GM18519 (cell line): ENCODE results near the gene UNC5A.

Experiments
- ATAC-seq: cut with Tn5 transposase; IDR thresholded peaks from one replicate; pipeline ENCODE4 v1.9.1; 2021; ENCODE audit warnings: mild to moderate bottlenecking, moderate library complexity; ENCODE audit not compliant: unreplicated experiment, low FRiP score

The UNC5A gene

DNA sequence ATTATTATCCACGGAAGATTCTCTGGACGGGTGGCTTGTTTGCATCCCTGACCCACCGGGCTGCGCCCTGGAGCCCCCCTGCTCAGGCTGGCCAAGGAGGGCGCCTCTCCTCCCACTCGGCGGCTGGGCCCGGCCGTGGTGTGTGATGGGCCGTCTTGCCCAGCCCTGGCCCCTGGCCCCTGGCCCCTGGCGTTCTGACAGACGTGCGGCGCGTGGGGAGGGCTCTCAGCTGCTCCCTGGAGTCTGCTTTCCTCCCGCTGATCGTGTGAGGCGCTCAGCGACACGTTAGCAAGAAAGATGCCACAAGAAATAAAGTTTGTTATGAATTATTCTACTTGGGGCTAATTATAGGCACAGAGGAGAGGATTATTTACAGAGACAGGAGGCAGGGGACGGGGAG is 33.3 kb downstream of the UNC5A start:
- ATAC-seq: no peak

- ATAC-seq: no peak
These were observed 33.9 kb downstream of the UNC5A start for GRCh38 chr5:176844281-176844680.

DNA sequence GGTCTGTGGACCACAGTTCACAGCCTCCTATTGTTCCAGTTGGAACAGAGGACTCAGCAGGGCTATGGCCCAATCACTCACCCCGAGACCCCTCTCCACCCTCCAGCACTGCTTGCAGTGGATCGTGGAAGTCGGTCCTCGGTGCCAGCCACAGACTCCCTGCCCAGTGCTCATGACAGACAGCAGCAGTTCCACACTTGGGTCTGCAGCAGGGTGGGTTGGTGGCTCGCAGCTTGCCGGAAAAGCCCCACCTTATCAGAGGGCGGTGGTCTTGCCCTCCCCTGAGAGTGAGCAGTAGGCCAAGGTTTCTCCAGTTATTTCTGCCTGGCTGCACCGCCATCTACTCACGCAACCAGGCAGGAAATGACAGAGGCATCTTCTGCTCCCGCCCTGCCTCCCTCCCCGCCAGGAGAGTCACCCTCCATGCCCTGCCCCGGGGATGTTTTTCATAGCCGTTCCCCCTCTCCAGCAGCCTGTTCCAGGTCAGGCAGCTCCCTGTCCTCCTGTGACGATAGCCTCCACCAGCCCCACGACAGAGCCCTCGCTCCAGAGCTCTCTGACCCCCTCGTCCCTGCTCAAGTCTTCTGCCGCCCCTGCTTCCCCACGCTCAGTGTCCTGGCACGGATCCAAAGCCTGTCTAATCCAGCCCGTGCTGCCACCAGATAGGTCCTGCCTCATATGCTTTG is 34.5 kb downstream of the UNC5A start:
- ATAC-seq: no peak

- no peak for ATAC-seq
These were observed 35.0 kb downstream of the UNC5A start for GRCh38 chr5:176845392-176845713.

GRCh38 chr5:176846335-176847140 is 36.2 kb downstream of the UNC5A start:
- ATAC-seq: no peak

DNA sequence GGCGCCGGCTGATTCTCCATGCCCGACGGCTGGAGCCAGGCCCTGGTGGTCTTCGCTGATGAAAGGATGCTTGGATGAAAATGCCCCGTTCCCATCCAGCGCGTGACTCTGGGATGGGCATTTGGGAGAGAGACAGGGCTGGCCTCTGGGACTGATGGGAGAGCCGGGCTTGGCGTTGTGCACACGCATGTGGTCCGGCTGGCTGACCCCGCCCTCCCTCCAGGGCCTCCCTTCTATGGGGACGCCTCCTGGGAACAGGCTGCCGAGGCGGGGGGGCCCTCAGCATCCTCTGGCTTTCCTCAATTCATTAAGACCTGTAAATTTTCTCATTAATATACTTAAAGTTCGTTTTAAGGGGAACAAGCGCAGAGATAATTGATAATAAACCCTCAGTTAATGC is 36.8 kb downstream of the UNC5A start:
- no peak for ATAC-seq

GRCh38 chr5:176847726-176848290 is 37.4 kb downstream of the UNC5A start:
- ATAC-seq: no peak

GRCh38 chr5:176848651-176849050 is 38.3 kb downstream of the UNC5A start:
- ATAC-seq: no peak

DNA sequence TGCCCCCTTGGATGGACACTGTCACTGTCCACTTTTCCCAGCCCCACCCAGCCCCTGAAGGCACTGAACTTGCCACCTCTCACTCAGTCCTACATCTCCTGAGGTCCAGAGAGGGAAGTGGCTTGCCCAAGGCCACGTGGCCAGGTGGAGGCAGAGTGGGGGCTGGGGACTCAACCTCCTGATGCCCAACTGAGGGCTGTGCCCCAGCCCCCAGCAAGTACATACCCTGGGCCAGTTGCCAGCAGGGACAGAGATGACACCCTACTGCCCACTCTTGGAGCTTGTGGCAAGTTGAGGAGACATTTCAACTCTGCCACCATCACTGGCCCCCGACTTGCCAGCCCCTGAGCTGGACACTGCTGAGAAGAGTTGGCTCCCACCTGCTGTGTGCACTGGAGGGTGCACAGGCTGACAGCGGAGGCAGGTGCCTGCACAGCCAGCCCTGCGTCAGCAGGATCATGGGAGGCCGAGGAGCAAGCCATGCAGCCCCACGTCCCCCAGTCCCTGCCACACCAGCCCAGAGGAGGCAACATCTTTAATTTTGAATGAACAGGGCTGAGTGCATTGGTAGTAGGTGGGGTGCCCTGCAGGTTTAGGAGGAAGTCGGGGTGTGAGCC is 39.4 kb downstream of the UNC5A start:
- no peak for ATAC-seq

DNA sequence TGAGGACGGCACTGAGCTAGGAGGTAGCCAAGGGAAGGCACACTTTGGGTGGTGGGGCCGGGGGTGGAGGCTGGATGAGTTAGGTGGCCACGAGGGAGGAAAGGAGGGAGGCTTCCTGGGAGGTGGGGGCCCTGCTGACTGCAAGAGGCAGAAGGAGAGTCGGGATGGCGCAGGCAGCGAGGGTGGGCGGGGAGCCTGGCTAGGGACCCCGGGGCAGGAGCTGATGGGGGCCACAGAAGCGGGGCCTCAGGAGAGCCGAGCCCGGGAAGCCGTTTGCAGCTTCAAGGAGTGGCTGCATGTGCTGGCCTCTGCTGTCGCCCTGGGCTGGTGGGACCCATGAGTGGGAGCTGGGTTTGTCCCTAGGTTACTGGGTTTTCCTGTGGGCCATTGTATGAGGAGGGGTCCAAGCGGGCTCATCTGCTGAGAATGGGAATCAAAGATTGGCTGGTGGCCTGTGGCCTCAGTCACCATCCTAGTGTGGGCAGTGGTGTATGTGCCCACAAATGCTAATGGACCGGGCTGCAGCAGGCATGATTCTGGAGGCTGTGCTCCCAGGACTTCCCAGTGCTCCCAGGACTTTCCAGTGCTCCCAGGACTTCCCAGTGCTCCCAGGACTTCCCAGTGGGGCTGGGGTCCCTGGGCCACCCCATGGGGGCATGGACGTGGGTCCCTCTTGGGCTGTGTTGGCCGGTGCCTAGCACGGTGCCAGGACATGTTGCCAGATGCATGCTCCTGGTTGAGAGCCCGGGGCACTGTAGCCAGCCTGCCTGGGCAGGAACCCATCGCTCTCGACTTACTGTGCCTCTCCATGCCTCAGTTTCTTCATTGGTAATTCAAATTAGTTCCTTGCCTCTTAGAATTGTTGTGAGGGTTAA is 40.2 kb downstream of the UNC5A start:
- no peak for ATAC-seq

DNA sequence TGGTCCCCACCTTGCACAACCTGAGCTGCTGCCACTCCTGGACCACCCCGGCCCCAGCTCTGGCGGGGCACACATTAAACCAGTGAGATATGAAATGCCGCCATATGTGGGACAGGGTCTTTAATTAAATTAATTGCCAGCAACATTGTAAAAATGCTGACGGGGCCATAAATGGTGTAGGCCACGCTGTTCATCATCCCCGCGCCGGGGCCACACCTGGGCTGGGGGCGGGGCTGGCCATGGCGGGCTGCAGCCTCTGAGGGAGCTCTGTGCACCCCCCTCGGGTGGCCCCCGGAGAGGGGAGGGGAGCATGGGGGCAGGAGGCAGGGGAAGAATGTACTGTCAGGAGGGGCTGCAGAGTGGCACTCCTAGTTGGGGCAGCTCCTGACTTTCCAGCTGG is 41.0 kb downstream of the UNC5A start:
- ATAC-seq: no peak

DNA sequence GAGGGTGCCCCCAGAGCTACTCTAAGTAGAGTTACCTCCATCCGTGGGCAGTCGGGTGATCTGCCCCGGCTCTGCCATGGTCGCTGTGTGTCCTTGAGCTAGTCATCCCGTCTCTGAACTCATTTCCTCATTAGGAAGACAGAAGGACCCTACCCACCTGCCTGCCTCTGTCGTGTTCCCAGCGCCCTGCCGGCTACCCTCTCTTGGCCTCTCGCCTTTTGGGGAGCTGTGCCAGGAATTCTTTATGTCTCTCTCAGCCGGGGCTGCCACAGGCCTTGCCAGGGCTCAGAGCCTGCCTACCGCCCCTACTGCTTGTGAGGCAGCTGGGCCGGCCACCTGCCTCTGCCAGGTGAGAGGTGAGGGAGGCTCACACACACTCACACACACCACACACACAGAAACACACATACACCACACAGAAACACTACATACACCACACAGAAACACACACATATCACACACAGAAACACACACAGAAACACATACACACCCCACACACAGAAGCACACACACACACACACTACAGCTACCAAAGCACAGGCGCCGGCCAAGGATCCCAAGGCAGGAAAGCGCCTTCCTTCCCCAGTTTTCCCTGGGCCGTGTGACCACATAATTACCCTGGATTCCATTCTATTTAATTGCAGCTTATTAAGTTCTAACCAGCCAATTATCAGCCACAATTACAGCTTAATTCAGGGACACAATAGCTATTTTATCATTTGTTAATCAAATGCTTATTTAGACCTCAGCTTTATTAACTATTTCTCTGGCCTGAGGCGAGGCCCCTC is 41.7 kb downstream of the UNC5A start:
- no peak for ATAC-seq

DNA sequence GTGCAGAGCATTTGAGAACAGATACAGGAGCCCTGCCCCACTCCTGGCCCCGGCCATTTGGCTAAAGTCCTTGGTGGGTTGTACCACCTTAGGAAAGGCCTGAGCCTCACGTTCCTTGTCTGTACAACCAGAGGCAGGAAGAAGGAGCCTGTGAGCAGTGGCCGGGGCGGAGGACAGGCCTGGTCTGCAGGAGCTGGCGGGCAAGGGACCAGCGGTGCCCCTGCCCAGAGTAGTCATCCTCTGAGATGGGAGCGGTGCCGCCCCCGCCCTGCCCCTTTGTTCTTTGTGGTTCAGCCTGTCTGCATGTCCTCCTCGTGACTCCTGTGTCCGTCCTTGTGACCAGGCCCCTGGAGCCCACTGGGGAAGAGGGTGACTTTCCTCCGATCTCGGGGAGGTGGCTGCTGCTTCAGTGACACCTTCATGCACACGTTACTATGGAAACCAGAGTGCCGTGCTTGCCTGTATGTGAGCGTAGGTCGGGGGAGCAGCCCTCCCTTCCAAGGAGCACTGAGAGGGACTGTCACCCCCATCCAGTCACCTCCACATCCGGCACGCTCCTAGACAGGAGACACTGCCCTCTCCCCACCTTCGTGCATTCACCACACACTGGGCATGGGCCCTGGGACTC is 42.9 kb downstream of the UNC5A start:
- no peak for ATAC-seq

- no peak for ATAC-seq
These were observed 43.8 kb downstream of the UNC5A start for GRCh38 chr5:176854164-176854563.

DNA sequence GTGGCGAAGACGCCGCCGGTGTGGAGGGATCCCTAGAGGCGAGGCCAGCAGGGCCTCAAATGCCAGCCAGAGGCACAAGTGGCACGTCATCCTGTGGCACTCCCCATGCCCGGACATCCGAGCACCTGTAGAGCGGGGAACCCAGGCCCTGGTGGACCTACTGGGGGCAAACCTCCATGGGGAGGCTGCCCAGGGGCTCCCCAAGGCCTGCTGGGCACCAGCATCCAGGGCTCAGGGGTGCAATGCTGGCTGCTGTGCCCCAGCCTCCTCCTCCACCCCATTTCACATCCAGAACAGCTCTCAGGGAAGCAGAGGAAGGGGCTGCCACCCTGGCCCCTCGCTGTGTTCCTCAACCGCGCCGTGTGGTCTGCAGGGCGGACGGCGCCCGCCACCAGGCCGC is 45.2 kb downstream of the UNC5A start:
- ATAC-seq: no peak

DNA sequence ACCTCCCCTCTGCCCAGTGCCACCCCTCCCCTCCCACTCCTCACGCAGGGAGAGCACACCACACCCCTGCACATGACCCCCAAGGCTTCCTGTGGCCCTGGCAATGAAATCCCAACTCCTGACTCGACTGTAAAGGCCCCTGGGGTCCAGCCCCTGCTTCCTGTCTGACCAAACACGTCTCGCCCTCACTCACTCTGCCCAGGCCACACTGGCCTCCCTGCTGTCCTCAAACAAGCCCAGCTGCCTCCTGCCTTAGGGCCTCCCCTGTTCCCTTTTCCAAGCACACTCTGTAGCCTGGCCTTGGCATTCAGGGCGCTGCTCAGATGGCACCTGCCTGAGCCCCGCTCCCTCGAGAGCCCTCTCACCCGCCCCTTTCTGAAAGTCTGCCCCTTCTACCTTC is 46.4 kb downstream of the UNC5A start:
- no peak for ATAC-seq

- no peak for ATAC-seq
These were observed 47.0 kb downstream of the UNC5A start for GRCh38 chr5:176857216-176857893.

DNA sequence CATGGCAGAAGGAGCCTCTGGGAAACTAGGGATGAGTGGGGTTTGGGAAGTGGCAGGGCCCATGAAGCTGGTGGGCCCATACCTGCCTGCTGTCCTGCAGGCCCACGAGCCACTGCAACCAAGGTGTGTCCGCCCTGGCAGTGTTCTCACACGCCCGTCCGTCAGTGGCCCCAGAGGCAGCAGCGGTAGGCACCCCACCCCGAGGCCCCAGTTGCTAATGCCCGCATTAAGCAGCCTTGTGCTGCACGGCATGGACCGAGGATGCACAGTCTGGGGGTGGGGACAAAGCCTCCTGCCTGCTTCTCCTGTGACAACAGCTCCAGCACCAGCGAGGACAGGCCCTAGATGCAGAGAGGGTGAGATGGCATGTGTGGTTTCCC is 47.5 kb downstream of the UNC5A start:
- no peak for ATAC-seq

- ATAC-seq: no peak
These were observed 49.6 kb downstream of the UNC5A start for GRCh38 chr5:176859916-176860315.
